Stimulated activated naive CD8-positive, alpha-beta T cell treated with anti-CD3 and anti-CD28 coated beads, Interleukin-15, Interleukin-2, amounts not matched to agents 100 ng/mL and 50 ng/mL, for 24 hours (primary cell): ENCODE measurements around the gene TSEN2.
A peak's percentile ranks its signal among the peaks of the same experiment; 100 is the strongest.
"Not testable (repeated sequence)": the region's sequence is repeated elsewhere in the genome, so short reads cannot be mapped to it uniquely, and the experiment has no call there.

Experiments used
- H3K27ac Mint-ChIP-seq: one replicate; pipeline ENCODE4 v1.8.0; 2021; ENCODE audit warnings: mild to moderate bottlenecking, mixed read lengths
- H3K27me3 Mint-ChIP-seq: one replicate; pipeline ENCODE4 v1.8.0; 2021; ENCODE audit warnings: mixed read lengths
- H3K36me3 Mint-ChIP-seq: one replicate; pipeline ENCODE4 v1.8.0; 2021; ENCODE audit warnings: low read depth, mixed read lengths
- H3K4me1 Mint-ChIP-seq: one replicate; pipeline ENCODE4 v1.8.0; 2021; ENCODE audit warnings: low read depth, mixed read lengths
- H3K4me3 Mint-ChIP-seq: one replicate; pipeline ENCODE4 v1.8.0; 2021; ENCODE audit warnings: mild to moderate bottlenecking, mixed read lengths
- H3K9me3 Mint-ChIP-seq: one replicate; pipeline ENCODE4 v1.8.0; 2021; ENCODE audit warnings: mixed read lengths

Gene TSEN2

GRCh38 chr3:12462159-12462947 lies 21.9 kb upstream of the TSEN2 start:
- H3K4me3 Mint-ChIP-seq = peak overlapping the region; percentile 14
- no peaks in the 10 kb centered on the region for H3K9me3 Mint-ChIP-seq
- H3K4me1 Mint-ChIP-seq = peaks cover 25% of the 10 kb centered on the region
- H3K27me3 Mint-ChIP-seq = no peaks in the 10 kb centered on the region
- H3K36me3 Mint-ChIP-seq = no peaks in the 10 kb centered on the region
- H3K27ac Mint-ChIP-seq = peak overlapping the region; percentile 52

GRCh38 chr3:12463686-12464085 lies 20.6 kb upstream of the TSEN2 start:
- H3K27me3 Mint-ChIP-seq = no peaks in the 10 kb centered on the region
- no peaks in the 10 kb centered on the region for H3K9me3 Mint-ChIP-seq
- H3K36me3 Mint-ChIP-seq = no peaks in the 10 kb centered on the region
- H3K4me1 Mint-ChIP-seq = peaks cover 25% of the 10 kb centered on the region
- no peak overlapping the region for H3K4me3 Mint-ChIP-seq
- no peak overlapping the region for H3K27ac Mint-ChIP-seq

GRCh38 chr3:12464181-12464580 lies 20.1 kb upstream of the TSEN2 start:
- H3K36me3 Mint-ChIP-seq = no peaks in the 10 kb centered on the region
- no peaks in the 10 kb centered on the region for H3K27me3 Mint-ChIP-seq
- peaks cover 25% of the 10 kb centered on the region for H3K4me1 Mint-ChIP-seq
- H3K4me3 Mint-ChIP-seq = no peak overlapping the region
- H3K9me3 Mint-ChIP-seq = no peaks in the 10 kb centered on the region
- no peak overlapping the region for H3K27ac Mint-ChIP-seq

GRCh38 chr3:12465151-12465835 lies 19.0 kb upstream of the TSEN2 start:
- Mint-ChIP-seq H3K27ac (no peak overlapping the region), H3K36me3 (no peaks in the 10 kb centered on the region), H3K4me3 (no peak overlapping the region), H3K9me3 (no peaks in the 10 kb centered on the region), H3K27me3 (no peaks in the 10 kb centered on the region), H3K4me1 (peaks cover 24% of the 10 kb centered on the region)

GRCh38 chr3:12465836-12466225 lies 18.4 kb upstream of the TSEN2 start:
- Mint-ChIP-seq H3K4me1 (peaks cover 24% of the 10 kb centered on the region), H3K36me3 (no peaks in the 10 kb centered on the region), H3K27ac (no peak overlapping the region), H3K4me3 (no peak overlapping the region), H3K9me3 (no peaks in the 10 kb centered on the region), H3K27me3 (no peaks in the 10 kb centered on the region)

- no peak overlapping the region for H3K27ac Mint-ChIP-seq
- H3K4me1 Mint-ChIP-seq = peaks cover 24% of the 10 kb centered on the region
Measured at GRCh38 chr3:12467746-12468145, 16.5 kb upstream of the TSEN2 start.

GRCh38 chr3:12468276-12468675 lies 16.0 kb upstream of the TSEN2 start:
- no peaks in the 10 kb centered on the region for H3K36me3 Mint-ChIP-seq
- H3K27me3 Mint-ChIP-seq = no peaks in the 10 kb centered on the region
- no peak overlapping the region for H3K4me3 Mint-ChIP-seq
- no peak overlapping the region for H3K27ac Mint-ChIP-seq
- peaks cover 23% of the 10 kb centered on the region for H3K4me1 Mint-ChIP-seq
- no peaks in the 10 kb centered on the region for H3K9me3 Mint-ChIP-seq

More at GRCh38 chr3:12467746-12468145, 16.5 kb upstream of the TSEN2 start:
- H3K9me3 Mint-ChIP-seq = no peaks in the 10 kb centered on the region
- no peak overlapping the region for H3K4me3 Mint-ChIP-seq
- H3K27me3 Mint-ChIP-seq = no peaks in the 10 kb centered on the region
- H3K36me3 Mint-ChIP-seq = no peaks in the 10 kb centered on the region

- Mint-ChIP-seq H3K27me3 (no peaks in the 10 kb centered on the region), H3K36me3 (no peaks in the 10 kb centered on the region), H3K27ac (no peak overlapping the region), H3K4me1 (peaks cover 23% of the 10 kb centered on the region), H3K9me3 (no peaks in the 10 kb centered on the region), H3K4me3 (no peak overlapping the region)
Measured at GRCh38 chr3:12468757-12469156, 15.5 kb upstream of the TSEN2 start.

GRCh38 chr3:12469222-12469621 lies 15.1 kb upstream of the TSEN2 start:
- peaks cover 23% of the 10 kb centered on the region for H3K4me1 Mint-ChIP-seq
- H3K4me3 Mint-ChIP-seq, H3K9me3 Mint-ChIP-seq, H3K36me3 Mint-ChIP-seq, H3K27me3 Mint-ChIP-seq, H3K27ac Mint-ChIP-seq: not testable (repeated sequence)

- Mint-ChIP-seq H3K36me3 (no peaks in the 10 kb centered on the region), H3K4me3 (no peak overlapping the region), H3K27ac (no peak overlapping the region), H3K4me1 (peaks cover 23% of the 10 kb centered on the region), H3K27me3 (no peaks in the 10 kb centered on the region), H3K9me3 (no peaks in the 10 kb centered on the region)
Measured at GRCh38 chr3:12470111-12470510, 14.2 kb upstream of the TSEN2 start.

- Mint-ChIP-seq H3K4me1 (peaks cover 23% of the 10 kb centered on the region), H3K4me3 (peak overlapping the region; percentile 3), H3K36me3 (no peaks in the 10 kb centered on the region), H3K27me3 (no peaks in the 10 kb centered on the region), H3K27ac (peak overlapping the region; percentile 76), H3K9me3 (no peaks in the 10 kb centered on the region)
Measured at GRCh38 chr3:12470680-12471079, 13.6 kb upstream of the TSEN2 start.

GRCh38 chr3:12471241-12471640 lies 13.0 kb upstream of the TSEN2 start:
- no peaks in the 10 kb centered on the region for H3K9me3 Mint-ChIP-seq
- peak overlapping the region; percentile 76 for H3K27ac Mint-ChIP-seq
- no peaks in the 10 kb centered on the region for H3K27me3 Mint-ChIP-seq
- H3K4me3 Mint-ChIP-seq = peak overlapping the region; percentile 3
- no peaks in the 10 kb centered on the region for H3K36me3 Mint-ChIP-seq
- H3K4me1 Mint-ChIP-seq = peaks cover 23% of the 10 kb centered on the region

- Mint-ChIP-seq H3K4me1 (peaks cover 23% of the 10 kb centered on the region), H3K27me3 (no peaks in the 10 kb centered on the region), H3K4me3 (no peak overlapping the region), H3K9me3 (no peaks in the 10 kb centered on the region), H3K27ac (no peak overlapping the region), H3K36me3 (no peaks in the 10 kb centered on the region)
Measured at GRCh38 chr3:12472000-12472610, 12.2 kb upstream of the TSEN2 start.

GRCh38 chr3:12472796-12473195 lies 11.5 kb upstream of the TSEN2 start:
- Mint-ChIP-seq H3K4me3 (no peak overlapping the region), H3K4me1 (peaks cover 23% of the 10 kb centered on the region), H3K27me3 (no peaks in the 10 kb centered on the region), H3K36me3 (no peaks in the 10 kb centered on the region), H3K27ac (no peak overlapping the region), H3K9me3 (no peaks in the 10 kb centered on the region)

- Mint-ChIP-seq H3K36me3 (no peaks in the 10 kb centered on the region), H3K27me3 (no peaks in the 10 kb centered on the region), H3K4me3 (no peak overlapping the region), H3K9me3 (no peaks in the 10 kb centered on the region), H3K4me1 (peaks cover 23% of the 10 kb centered on the region), H3K27ac (no peak overlapping the region)
Measured at GRCh38 chr3:12473511-12473910, 10.8 kb upstream of the TSEN2 start.
